Mesendoderm (in vitro differentiated cells): Measurements from ENCODE around the gene ARL15.

Source experiments
- DNase-seq: peaks from one replicate; pipeline ENCODE4 v3.0.0; 2013
- H2AK5ac ChIP-seq: 2 replicates; pipeline ENCODE4 v1.6.1; 2013; ENCODE audit warnings: low read length, inconsistent platforms
- H2BK120ac ChIP-seq: 2 replicates; pipeline ENCODE4 v1.6.1; 2013; ENCODE audit warnings: low read depth, mild to moderate bottlenecking, low read length, moderate library complexity, mixed read lengths
- H2BK15ac ChIP-seq: replicated peaks from 2 replicates; pipeline ENCODE4 v1.6.1; 2013; ENCODE audit warnings: low read depth, mild to moderate bottlenecking, moderate library complexity
- H2BK5ac ChIP-seq: 2 replicates; pipeline ENCODE4 v1.6.1; 2013; ENCODE audit warnings: low read length, inconsistent platforms
- H3K18ac ChIP-seq: 2 replicates; pipeline ENCODE4 v1.6.1; 2013; ENCODE audit warnings: mild to moderate bottlenecking, low read length, mixed read lengths
- H3K23ac ChIP-seq: one replicate; pipeline ENCODE4 v1.6.1; 2013; ENCODE audit warnings: low read length
- H3K27ac ChIP-seq: 2 replicates; pipeline ENCODE4 v1.5.1; 2013; ENCODE audit warnings: low read depth, mild to moderate bottlenecking, inconsistent platforms, low read length, moderate library complexity
- H3K27me3 ChIP-seq: 2 replicates; pipeline ENCODE4 v1.6.1; 2013; ENCODE audit warnings: low read length, control low read depth, mild to moderate bottlenecking, inconsistent platforms; ENCODE audit not compliant: insufficient read depth, poor library complexity
- H3K36me3 ChIP-seq: 2 replicates; pipeline ENCODE4 v1.6.1; 2013; ENCODE audit warnings: low read length, inconsistent platforms; ENCODE audit not compliant: control insufficient read depth, insufficient read depth
- H3K4ac ChIP-seq: one replicate; pipeline ENCODE4 v1.6.1; 2013; ENCODE audit warnings: low read depth, mild to moderate bottlenecking, low read length, moderate library complexity
- H3K4me1 ChIP-seq: 2 replicates; pipeline ENCODE4 v1.6.1; 2013; ENCODE audit warnings: low read depth, low read length, inconsistent platforms; ENCODE audit not compliant: control insufficient read depth
- H3K4me2 ChIP-seq: 2 replicates; pipeline ENCODE4 v1.6.1; 2013; ENCODE audit warnings: low read length
- H3K4me3 ChIP-seq: 2 replicates; pipeline ENCODE4 v1.5.1; 2013; ENCODE audit warnings: mild to moderate bottlenecking, low read length
- H3K56ac ChIP-seq: one replicate; pipeline ENCODE4 v1.6.1; 2013; ENCODE audit warnings: low read length
- H3K79me1 ChIP-seq: 2 replicates; pipeline ENCODE4 v1.6.1; 2013; ENCODE audit warnings: low read length, inconsistent platforms
- H3K79me2 ChIP-seq: 2 replicates; pipeline ENCODE4 v1.6.1; 2013; ENCODE audit warnings: mild to moderate bottlenecking, low read length; ENCODE audit not compliant: control insufficient read depth, insufficient read depth
- H3K9ac ChIP-seq: 2 replicates; pipeline ENCODE4 v1.6.1; 2013; ENCODE audit warnings: low read length, inconsistent platforms
- H4K5ac ChIP-seq: one replicate; pipeline ENCODE4 v1.6.1; 2013; ENCODE audit warnings: low read length
- H4K8ac ChIP-seq: one replicate; pipeline ENCODE4 v1.6.1; 2013; ENCODE audit warnings: low read depth, mild to moderate bottlenecking, control low read depth, low read length, moderate library complexity
- WGBS: extraction: QIAGEN DNeasy Blood & Tissue Kit; methylation state at CpG from one replicate; pipeline ENCODE4 v1.1.7; 2013; ENCODE audit warnings: low lambda C conversion rate, missing lambda C conversion rate; ENCODE audit not compliant: insufficient coverage; ENCODE audit errors: extremely low coverage; 5-methylcytosine and 5-hydroxymethylcytosine counted together

The ARL15 gene

DNA sequence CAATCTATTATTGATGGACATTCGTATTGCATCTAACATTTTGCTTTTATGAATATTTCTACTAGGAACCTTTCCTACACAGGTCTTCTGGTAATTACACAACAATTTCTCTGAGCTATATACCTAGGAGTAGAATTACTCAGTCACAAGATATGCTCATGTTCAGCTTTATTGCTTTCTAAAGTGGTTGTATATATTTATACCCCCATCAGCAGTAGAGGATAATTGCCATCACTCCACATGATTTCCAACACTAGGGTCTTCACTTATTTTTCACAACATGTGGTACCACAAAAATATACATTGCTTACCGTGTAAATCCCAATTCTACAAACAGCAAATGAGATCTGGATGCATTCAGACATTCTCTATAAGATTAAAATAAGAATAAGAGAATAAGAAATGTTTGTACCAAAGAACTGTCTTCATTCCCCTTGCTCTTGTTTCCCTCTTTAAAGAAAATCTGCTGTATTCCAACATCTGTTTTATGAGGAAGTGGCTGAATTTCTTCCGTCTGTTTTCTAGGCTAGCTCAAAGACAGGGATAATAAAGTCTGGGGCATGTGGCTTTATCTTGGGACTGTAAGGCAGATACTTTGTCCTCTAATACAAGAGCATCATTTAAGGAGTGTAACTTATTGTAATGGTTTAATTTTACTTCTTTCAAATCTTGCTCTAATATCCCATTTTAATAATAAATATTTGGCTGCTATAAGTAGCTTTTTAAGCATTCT is 28.2 kb downstream of the ARL15 start:
- Histone ChIP-seq H3K36me3 (no peaks in the 10 kb centered on the region), H2BK15ac (no peak overlapping the region), H3K23ac (no peak overlapping the region), H2AK5ac (no peak overlapping the region), H2BK120ac (no peak overlapping the region), H3K4me3 (no peak overlapping the region), H3K18ac (no peak overlapping the region), H3K27me3 (no peaks in the 10 kb centered on the region), H2BK5ac (no peak overlapping the region), H3K79me1 (peaks cover 5% of the 10 kb centered on the region), H3K4ac (no peak overlapping the region), H4K5ac (no peak overlapping the region), H3K9ac (no peak overlapping the region), H3K56ac (no peak overlapping the region), H3K4me2 (no peak overlapping the region), H4K8ac (no peak overlapping the region), H3K4me1 (peaks cover 5% of the 10 kb centered on the region), H3K27ac (no peak overlapping the region), H3K79me2 (no peaks in the 10 kb centered on the region)
- DNase-seq: no peak
- 100% methylated on average over 1 of the region's 3 CpGs for WGBS

DNA sequence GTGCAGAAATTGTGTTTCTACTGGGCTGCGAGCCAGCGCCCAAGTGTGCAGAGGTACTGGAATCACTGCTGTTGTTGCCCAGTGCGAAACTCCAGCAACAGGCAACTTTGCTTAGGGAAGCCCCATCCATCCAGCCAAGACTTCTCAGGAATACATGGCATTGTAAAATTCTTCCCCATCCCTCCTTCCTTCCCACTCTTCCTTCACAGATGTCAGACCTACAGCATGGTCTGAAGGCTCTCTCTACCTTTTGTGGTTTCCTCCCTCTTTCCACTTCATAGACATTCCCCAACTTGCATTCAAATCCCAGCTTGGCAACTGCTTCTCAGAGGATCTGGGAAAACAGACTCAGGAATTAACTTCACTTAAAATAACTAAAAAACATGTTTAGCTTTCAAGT is 30.4 kb downstream of the ARL15 start:
- H3K4ac ChIP-seq: no peak overlapping the region
- no peak overlapping the region for H3K56ac ChIP-seq
- WGBS: no CpG with 5 or more reads among the region's 3 CpGs
- H2BK120ac ChIP-seq: no peak overlapping the region
- H3K23ac ChIP-seq: no peak overlapping the region
- peaks cover 2% of the 10 kb centered on the region for H3K4me1 ChIP-seq
- no peak overlapping the region for H3K4me3 ChIP-seq
- H3K79me2 ChIP-seq: no peaks in the 10 kb centered on the region
- H2BK15ac ChIP-seq: no peak overlapping the region
- peaks cover 9% of the 10 kb centered on the region for H3K79me1 ChIP-seq
- DNase-seq: no peak
- H3K18ac ChIP-seq: no peak overlapping the region
- H4K8ac ChIP-seq: no peak overlapping the region
- H3K9ac ChIP-seq: no peak overlapping the region
- no peak overlapping the region for H4K5ac ChIP-seq
- H2AK5ac ChIP-seq: no peak overlapping the region
- no peak overlapping the region for H3K4me2 ChIP-seq
- no peak overlapping the region for H3K27ac ChIP-seq
- H3K27me3 ChIP-seq: no peaks in the 10 kb centered on the region
- H3K36me3 ChIP-seq: no peaks in the 10 kb centered on the region
- no peak overlapping the region for H2BK5ac ChIP-seq

DNA sequence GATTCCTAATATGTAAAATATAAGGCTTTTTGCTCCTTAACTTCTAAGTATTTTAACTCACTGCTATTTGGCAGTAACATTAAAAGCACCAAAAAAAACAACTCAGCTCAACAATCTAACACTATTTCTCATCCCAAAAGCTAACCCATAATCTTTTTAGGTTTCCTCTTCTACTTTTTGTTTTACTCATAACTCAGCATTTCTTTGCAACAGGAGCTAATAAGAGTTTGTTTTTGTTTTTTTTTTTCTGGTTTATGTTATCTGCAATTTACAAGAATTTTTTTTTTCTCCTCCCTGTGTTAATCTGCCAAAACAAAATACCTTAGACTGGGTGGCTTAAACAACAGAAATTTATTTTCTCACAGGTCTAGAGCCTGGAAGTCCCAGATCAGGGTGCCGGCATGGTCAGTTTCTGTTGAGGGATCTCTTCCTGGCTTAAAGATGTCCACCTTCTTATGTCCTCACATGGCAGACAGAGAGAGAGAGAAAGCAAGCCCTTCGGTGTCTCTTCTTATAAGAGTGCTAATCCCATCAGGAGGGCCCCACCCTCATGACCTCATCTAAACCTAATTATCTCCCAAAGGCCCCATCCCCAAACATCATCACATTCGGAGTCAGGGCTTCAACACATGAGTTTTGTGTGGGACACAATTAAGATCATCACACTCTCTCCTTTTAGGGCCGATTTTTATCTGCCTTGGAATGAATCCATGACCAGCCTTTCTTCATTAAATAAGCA is 31.2 kb downstream of the ARL15 start:
- Histone ChIP-seq H4K5ac (no peak overlapping the region), H3K27me3 (no peaks in the 10 kb centered on the region)

DNA sequence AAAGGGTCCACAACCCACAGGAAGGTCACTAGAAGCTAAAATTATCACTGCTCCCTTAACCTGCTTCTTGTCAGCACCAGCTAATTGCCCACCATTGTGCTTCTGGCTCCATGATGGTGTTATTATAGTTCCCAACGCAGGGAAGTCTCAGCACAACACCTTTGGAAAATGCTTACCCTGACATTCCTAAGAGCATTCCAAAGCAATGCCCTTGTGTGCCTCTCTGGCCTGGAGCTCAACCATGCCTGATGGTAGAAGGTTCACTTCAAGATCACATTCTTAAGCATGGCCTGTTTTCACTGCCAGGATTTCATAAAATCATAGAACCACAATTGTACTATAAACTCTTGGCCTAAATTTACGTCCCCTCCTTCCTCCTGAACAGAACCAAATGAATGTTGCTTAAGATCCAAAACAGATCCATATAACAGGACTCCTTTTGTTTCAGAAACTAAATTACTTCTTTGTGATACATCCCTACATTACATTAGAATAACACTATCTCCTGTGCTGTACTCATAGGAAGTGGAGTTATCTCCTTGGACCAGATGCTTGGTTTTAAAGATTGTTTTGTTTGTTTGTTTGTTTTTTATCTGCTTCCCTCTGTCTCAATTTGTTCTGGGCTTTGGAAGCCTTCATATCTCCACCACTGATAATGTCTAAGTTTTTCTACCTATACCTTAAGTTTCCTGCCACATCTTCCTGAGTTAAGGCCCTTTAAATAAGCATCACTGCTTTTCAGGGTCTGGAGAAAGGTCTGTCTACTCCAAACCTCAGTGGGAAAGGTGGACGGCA is 32.1 kb downstream of the ARL15 start:
- Histone ChIP-seq H3K4me2 (no peak overlapping the region), H2BK15ac (no peak overlapping the region), H3K27me3 (no peaks in the 10 kb centered on the region), H3K18ac (no peak overlapping the region), H3K56ac (no peak overlapping the region), H3K4me3 (no peak overlapping the region), H4K8ac (no peak overlapping the region), H2AK5ac (no peak overlapping the region), H3K27ac (no peak overlapping the region), H3K4ac (no peak overlapping the region), H4K5ac (no peak overlapping the region), H3K79me1 (peaks cover 11% of the 10 kb centered on the region), H3K79me2 (no peaks in the 10 kb centered on the region), H3K36me3 (no peaks in the 10 kb centered on the region), H2BK120ac (no peak overlapping the region), H3K9ac (no peak overlapping the region), H3K23ac (no peak overlapping the region), H3K4me1 (peaks cover 4% of the 10 kb centered on the region), H2BK5ac (no peak overlapping the region)
- peak; percentile 67 for DNase-seq
- WGBS: no CpG with 5 or more reads among the region's 3 CpGs

More for the DNA sequence above, 31.2 kb downstream of the ARL15 start:
- Histone ChIP-seq H3K36me3 (no peaks in the 10 kb centered on the region), H3K9ac (no peak overlapping the region), H4K8ac (no peak overlapping the region), H3K4me2 (no peak overlapping the region), H2BK15ac (no peak overlapping the region), H3K56ac (no peak overlapping the region), H3K79me1 (peaks cover 9% of the 10 kb centered on the region), H3K27ac (no peak overlapping the region), H3K4me3 (no peak overlapping the region), H2AK5ac (no peak overlapping the region), H3K18ac (no peak overlapping the region), H3K4me1 (peaks cover 2% of the 10 kb centered on the region), H3K23ac (no peak overlapping the region), H3K79me2 (no peaks in the 10 kb centered on the region), H2BK5ac (no peak overlapping the region), H2BK120ac (no peak overlapping the region), H3K4ac (no peak overlapping the region)
- no peak for DNase-seq
- no CpG with 5 or more reads among the region's 4 CpGs for WGBS

DNA sequence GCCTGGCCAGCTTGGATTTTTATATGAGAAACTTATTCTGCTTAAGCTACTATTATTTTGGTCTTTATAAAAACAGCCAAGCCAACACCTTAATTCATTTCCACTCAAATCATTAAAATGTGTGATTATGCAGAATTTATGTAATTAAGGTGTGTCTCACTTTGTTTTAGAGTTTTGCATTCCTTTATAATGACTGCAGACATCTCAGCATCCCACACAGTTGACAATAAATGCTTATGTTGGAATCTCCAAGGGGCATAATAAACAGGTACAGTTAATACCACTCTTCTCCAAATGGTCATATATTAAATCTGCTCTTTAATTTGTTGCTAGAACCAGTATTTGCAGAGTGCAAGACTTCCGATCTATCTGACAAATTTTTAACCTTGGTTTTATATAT is 34.3 kb downstream of the ARL15 start:
- H3K27me3 ChIP-seq: no peaks in the 10 kb centered on the region
- no CpG with 5 or more reads among the region's 1 CpG for WGBS
- H2BK15ac ChIP-seq: no peak overlapping the region
- H3K4me3 ChIP-seq: no peak overlapping the region
- H3K4me1 ChIP-seq: peaks cover 4% of the 10 kb centered on the region
- no peaks in the 10 kb centered on the region for H3K79me2 ChIP-seq
- no peak overlapping the region for H3K9ac ChIP-seq
- no peak overlapping the region for H3K18ac ChIP-seq
- H4K5ac ChIP-seq: no peak overlapping the region
- H2BK5ac ChIP-seq: no peak overlapping the region
- H3K27ac ChIP-seq: no peak overlapping the region
- no peak overlapping the region for H2BK120ac ChIP-seq
- no peak overlapping the region for H3K56ac ChIP-seq
- no peak overlapping the region for H3K23ac ChIP-seq
- no peak overlapping the region for H4K8ac ChIP-seq
- DNase-seq: no peak
- peaks cover 9% of the 10 kb centered on the region for H3K79me1 ChIP-seq
- no peak overlapping the region for H3K4ac ChIP-seq
- no peak overlapping the region for H3K4me2 ChIP-seq
- H2AK5ac ChIP-seq: no peak overlapping the region
- no peaks in the 10 kb centered on the region for H3K36me3 ChIP-seq
